Effector memory CD4-positive, alpha-beta T cell (primary cell): ENCODE data around the gene RALGPS1.

Experiments
- DNase-seq, 3 donors: peaks; one replicate each; pipeline ENCODE4 v3.0.0-alpha.2; 2020
- H3K27ac ChIP-seq: 2 replicates; pipeline ENCODE4 v1.7.0; 2013; ENCODE audit warnings: mild to moderate bottlenecking, low read length, moderate library complexity; ENCODE audit not compliant: insufficient read depth, poor library complexity, severe bottlenecking
- H3K27me3 ChIP-seq: replicated peaks from 2 replicates; pipeline ENCODE4 v1.7.0; 2013; ENCODE audit warnings: mild to moderate bottlenecking, low read length; ENCODE audit not compliant: insufficient read depth, control insufficient read depth, poor library complexity, severe bottlenecking
- H3K36me3 ChIP-seq: 2 replicates; pipeline ENCODE4 v1.7.0; 2013; ENCODE audit warnings: mild to moderate bottlenecking, low read length, moderate library complexity; ENCODE audit not compliant: control insufficient read depth, insufficient read depth
- H3K4me1 ChIP-seq: 2 replicates; pipeline ENCODE4 v1.7.0; 2013; ENCODE audit warnings: low read length, mild to moderate bottlenecking; ENCODE audit not compliant: control insufficient read depth, insufficient read depth, poor library complexity, severe bottlenecking
- H3K4me3 ChIP-seq: 2 replicates; pipeline ENCODE4 v1.7.0; 2013; ENCODE audit warnings: low read length, low read depth, mild to moderate bottlenecking; ENCODE audit not compliant: insufficient read depth, poor library complexity, severe bottlenecking
- H3K9me3 ChIP-seq: 2 replicates; pipeline ENCODE4 v1.7.0; 2013; ENCODE audit warnings: mild to moderate bottlenecking, low read length, moderate library complexity; ENCODE audit not compliant: control insufficient read depth

The RALGPS1 gene

GRCh38 chr9:127045148-127045547 is 130.6 kb downstream of the RALGPS1 start:
- no peaks in the 10 kb centered on the region for H3K9me3 ChIP-seq
- DNase-seq, result no peak
- no peak overlapping the region for H3K4me3 ChIP-seq
- H3K27ac ChIP-seq, result no peak overlapping the region
- H3K36me3 ChIP-seq, result no peaks in the 10 kb centered on the region
- H3K4me1 ChIP-seq, result peaks cover 16% of the 10 kb centered on the region
- H3K27me3 ChIP-seq, result no peaks in the 10 kb centered on the region

- Histone ChIP-seq H3K4me1 (peaks cover 16% of the 10 kb centered on the region), H3K9me3 (no peaks in the 10 kb centered on the region), H3K36me3 (no peaks in the 10 kb centered on the region), H3K27ac (no peak overlapping the region), H3K4me3 (no peak overlapping the region), H3K27me3 (no peaks in the 10 kb centered on the region)
- no peak for DNase-seq
Measured at GRCh38 chr9:127047971-127048370, 133.4 kb downstream of the RALGPS1 start.

- DNase-seq, result no peak
- Histone ChIP-seq H3K36me3 (no peaks in the 10 kb centered on the region), H3K4me3 (no peak overlapping the region)
Measured at GRCh38 chr9:127049044-127049443, 134.5 kb downstream of the RALGPS1 start.

GRCh38 chr9:127049581-127049980 is 135.0 kb downstream of the RALGPS1 start:
- Histone ChIP-seq H3K9me3 (no peaks in the 10 kb centered on the region), H3K27ac (no peak overlapping the region), H3K4me3 (no peak overlapping the region), H3K27me3 (no peaks in the 10 kb centered on the region), H3K36me3 (no peaks in the 10 kb centered on the region), H3K4me1 (peaks cover 16% of the 10 kb centered on the region)
- no peak for DNase-seq

More at GRCh38 chr9:127049044-127049443, 134.5 kb downstream of the RALGPS1 start:
- no peaks in the 10 kb centered on the region for H3K27me3 ChIP-seq
- H3K9me3 ChIP-seq, result no peaks in the 10 kb centered on the region
- peaks cover 16% of the 10 kb centered on the region for H3K4me1 ChIP-seq
- no peak overlapping the region for H3K27ac ChIP-seq

- H3K27me3 ChIP-seq, result no peaks in the 10 kb centered on the region
- no peaks in the 10 kb centered on the region for H3K36me3 ChIP-seq
- no peaks in the 10 kb centered on the region for H3K9me3 ChIP-seq
- DNase-seq, result no peak
- no peak overlapping the region for H3K27ac ChIP-seq
- H3K4me1 ChIP-seq, result peaks cover 16% of the 10 kb centered on the region
- H3K4me3 ChIP-seq, result no peak overlapping the region
Measured at GRCh38 chr9:127050152-127050551, 135.6 kb downstream of the RALGPS1 start.

- no peaks in the 10 kb centered on the region for H3K9me3 ChIP-seq
- peaks cover 16% of the 10 kb centered on the region for H3K4me1 ChIP-seq
- no peak overlapping the region for H3K4me3 ChIP-seq
- no peaks in the 10 kb centered on the region for H3K27me3 ChIP-seq
- no peak overlapping the region for H3K27ac ChIP-seq
- no peaks in the 10 kb centered on the region for H3K36me3 ChIP-seq
- DNase-seq, result no peak
Measured at GRCh38 chr9:127050591-127051001, 136.0 kb downstream of the RALGPS1 start.

- no peaks in the 10 kb centered on the region for H3K36me3 ChIP-seq
- no peak for DNase-seq
- no peaks in the 10 kb centered on the region for H3K27me3 ChIP-seq
- H3K9me3 ChIP-seq, result no peaks in the 10 kb centered on the region
- no peak overlapping the region for H3K4me3 ChIP-seq
- no peak overlapping the region for H3K27ac ChIP-seq
- peaks cover 16% of the 10 kb centered on the region for H3K4me1 ChIP-seq
Measured at GRCh38 chr9:127051881-127052595, 137.5 kb downstream of the RALGPS1 start.

GRCh38 chr9:127053057-127053821 is 138.7 kb downstream of the RALGPS1 start:
- peaks cover 11% of the 10 kb centered on the region for H3K4me1 ChIP-seq
- H3K36me3 ChIP-seq, result no peaks in the 10 kb centered on the region
- no peaks in the 10 kb centered on the region for H3K9me3 ChIP-seq
- no peak overlapping the region for H3K27ac ChIP-seq
- no peak overlapping the region for H3K4me3 ChIP-seq
- H3K27me3 ChIP-seq, result no peaks in the 10 kb centered on the region
- DNase-seq, result no peak

- no peaks in the 10 kb centered on the region for H3K36me3 ChIP-seq
- H3K27ac ChIP-seq, result no peak overlapping the region
- no peak for DNase-seq
- H3K9me3 ChIP-seq, result no peaks in the 10 kb centered on the region
- H3K27me3 ChIP-seq, result no peaks in the 10 kb centered on the region
- no peak overlapping the region for H3K4me3 ChIP-seq
- H3K4me1 ChIP-seq, result peaks cover 7% of the 10 kb centered on the region
Measured at GRCh38 chr9:127053960-127054359, 139.4 kb downstream of the RALGPS1 start.

GRCh38 chr9:127055745-127056402 is 141.3 kb downstream of the RALGPS1 start:
- Histone ChIP-seq H3K27me3 (no peaks in the 10 kb centered on the region), H3K9me3 (no peaks in the 10 kb centered on the region), H3K27ac (no peak overlapping the region), H3K36me3 (no peaks in the 10 kb centered on the region), H3K4me1 (no peaks in the 10 kb centered on the region), H3K4me3 (no peak overlapping the region)
- no peak for DNase-seq
